Endometrial microvascular endothelial cells (primary cell): Measurements from ENCODE around the gene ANKRD7. TPM values are rescaled to one million over a fixed set of nuclear protein-coding genes. Genes with fewer than 3 reads are reported as not detected.
"Not testable (repeated sequence)": the region's sequence is repeated elsewhere in the genome, so short reads cannot be mapped to it uniquely, and the experiment has no call there.

ENCODE experiments used
- in situ Hi-C: cut with HindIII; loops from 2 replicates; pipeline ENCODE4 v1.10.0; 2017; ENCODE audit warnings: low sequenced_read_pairs, low pct_unique_long_range_greater_than_20kb; ENCODE audit errors: inconsistent ontology term
- total RNA-seq: library from RNA; depleted of rRNA; stranded (reverse); fragments of >200 nt; gene quantifications from one replicate; pipeline ENCODE4 v1.2.3, GENCODE V29; 2015; ENCODE audit errors: inconsistent ontology term

ANKRD7 gene
- total RNA-seq, 1 donor from 2014 or later, result not detected

DNA sequence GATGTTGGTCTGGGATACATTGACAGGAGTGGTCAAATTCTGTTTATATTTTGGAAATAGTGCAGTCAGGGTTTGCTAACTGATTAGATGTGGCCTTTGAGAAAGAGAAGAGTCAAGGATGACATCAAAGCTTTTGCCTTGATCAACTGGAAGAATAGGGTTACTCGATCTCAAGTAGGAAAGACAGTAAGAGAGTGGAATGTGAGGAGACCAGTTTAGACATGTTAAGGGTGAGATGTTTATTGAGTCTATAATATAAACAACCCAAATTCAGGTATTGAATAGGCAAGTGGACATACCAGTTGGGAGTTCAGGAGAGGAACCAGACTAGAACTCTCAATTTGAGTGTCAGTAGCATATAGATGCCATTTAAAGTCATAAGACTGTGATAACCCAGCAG lies 1.9 kb upstream of the ANKRD7 start:
- in situ Hi-C loops, result no loop called here

DNA sequence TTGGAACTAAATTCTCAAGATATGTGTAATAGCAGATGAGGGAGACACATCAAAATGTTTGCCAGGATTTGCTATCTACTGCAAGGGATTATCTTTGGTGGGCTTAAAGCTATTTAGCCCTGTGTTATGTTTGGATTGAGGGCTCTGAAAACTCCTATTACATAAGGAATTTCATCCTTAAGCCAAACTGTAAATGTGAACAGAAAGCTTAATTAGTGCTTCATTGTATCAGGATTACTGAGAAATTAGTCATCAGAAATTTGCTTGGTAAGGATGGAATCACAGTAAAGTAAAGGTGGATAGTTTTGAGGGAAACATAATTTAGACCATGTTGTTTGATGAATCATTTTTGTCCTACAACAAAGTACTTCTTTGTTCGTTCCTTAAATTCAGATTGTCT lies 8.3 kb downstream of the ANKRD7 start:
- in situ Hi-C loops, result no loop called here

DNA sequence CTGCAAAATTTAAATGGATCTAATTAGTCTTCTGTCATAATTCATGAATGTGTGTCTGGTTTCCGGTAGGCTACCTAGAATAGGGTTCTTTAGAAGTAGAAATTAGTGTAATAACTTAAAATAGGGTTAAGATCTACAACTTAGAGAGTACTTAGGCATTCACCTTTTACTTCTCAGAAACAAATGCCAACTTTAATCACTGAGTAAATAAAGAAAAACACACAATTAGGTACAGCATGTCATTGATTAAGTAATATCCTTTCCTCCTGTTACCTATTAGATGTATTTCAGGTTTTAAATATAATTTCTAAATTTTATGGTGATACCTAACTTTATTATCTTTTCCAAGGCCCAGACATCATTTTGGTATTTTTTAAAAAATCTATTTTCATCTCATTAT lies 9.3 kb downstream of the ANKRD7 start:
- in situ Hi-C loops, result no loop called here

DNA sequence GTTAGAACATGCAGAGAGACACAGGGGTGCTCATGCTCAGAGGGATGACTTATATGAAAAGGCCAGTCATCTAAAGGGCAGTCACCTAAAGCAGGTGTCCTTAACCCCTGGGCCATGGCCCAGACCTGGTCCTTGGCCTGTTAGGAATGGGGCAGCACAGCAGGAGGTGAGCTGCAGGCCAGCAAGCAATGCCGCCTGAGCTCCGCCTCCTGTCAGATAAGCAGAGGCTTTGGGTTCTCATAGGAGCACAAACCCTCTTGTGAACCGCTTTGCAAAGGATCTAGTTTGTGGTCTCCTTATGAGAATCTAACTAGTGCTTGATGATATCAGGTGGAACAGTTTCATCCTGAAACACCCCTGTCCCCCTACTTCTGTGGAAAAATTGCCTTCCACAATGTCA lies 14.5 kb downstream of the ANKRD7 start:
- in situ Hi-C loops, result no loop called here

DNA sequence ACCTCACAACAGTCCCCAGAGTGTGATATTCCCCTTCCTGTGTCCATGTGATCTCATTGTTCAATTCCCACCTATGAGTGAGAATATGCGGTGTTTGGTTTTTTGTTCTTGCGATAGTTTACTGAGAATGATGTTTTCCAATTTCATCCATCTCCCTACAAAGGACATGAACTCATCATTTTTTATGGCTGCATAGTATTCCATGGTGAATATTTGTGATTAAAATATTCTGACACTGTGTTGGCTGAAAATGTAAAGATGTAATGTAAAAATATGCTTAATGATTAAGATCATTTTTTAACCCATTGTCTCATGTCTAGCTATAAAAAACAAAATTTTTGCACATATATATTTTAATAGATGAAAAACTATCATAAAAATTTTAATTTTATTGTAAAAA lies 15.8 kb downstream of the ANKRD7 start:
- in situ Hi-C loops, result not testable (repeated sequence)

DNA sequence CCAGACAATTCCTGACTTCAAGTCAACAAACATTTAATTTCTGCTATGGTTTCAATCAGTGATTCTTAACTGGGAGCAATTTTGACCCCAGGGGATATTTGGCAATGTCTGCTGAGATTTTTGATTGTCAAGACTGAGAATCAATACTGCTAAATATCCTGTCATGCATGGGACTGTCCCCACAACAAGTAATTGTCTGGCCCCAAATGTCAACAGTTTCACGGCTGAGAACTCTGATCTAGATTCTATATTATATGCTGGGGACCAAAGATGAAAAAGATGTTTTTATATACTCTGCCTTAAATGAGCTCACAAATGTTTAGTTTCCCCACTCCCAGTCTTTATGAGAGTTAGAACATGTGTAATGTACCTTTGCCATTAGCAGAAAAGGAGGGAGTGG lies 19.2 kb downstream of the ANKRD7 start:
- in situ Hi-C loops, result no loop called here

DNA sequence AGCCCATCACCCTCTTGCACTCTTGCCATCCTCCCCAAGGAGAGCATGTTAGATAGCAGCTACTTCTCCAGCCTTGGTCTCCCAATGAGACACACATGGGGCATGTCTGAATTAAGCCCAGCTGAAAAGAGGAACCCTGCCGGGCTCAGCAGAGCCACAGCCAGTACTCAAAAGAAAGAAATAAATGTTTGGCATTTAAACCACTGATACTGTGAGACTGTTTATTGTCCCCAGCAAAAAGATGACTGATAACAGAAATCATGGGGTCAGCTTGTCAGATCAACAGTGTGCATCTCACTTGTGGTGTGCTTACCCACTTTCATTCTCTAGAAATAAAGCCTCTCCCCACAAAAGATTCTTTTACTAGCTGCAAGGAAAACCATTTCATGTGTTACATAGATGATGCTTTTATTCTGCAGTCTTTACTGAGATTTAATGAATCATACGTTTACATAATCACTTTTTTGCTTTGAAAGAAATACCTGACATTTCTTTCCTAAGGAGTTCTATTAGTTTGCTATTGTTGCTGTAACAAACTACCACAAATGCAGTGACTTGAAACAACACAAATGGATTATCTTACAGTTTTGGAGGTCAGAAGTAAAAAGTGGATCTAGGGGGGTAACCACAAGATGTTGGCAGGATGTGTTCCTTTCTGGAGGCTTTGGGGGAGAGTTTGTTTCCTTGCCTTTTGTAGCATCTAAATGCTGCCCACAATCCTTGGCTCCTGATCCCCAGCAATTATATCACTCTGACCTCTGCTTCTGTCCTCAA lies 20.9 kb downstream of the ANKRD7 start:
- in situ Hi-C loops, result no loop called here

DNA sequence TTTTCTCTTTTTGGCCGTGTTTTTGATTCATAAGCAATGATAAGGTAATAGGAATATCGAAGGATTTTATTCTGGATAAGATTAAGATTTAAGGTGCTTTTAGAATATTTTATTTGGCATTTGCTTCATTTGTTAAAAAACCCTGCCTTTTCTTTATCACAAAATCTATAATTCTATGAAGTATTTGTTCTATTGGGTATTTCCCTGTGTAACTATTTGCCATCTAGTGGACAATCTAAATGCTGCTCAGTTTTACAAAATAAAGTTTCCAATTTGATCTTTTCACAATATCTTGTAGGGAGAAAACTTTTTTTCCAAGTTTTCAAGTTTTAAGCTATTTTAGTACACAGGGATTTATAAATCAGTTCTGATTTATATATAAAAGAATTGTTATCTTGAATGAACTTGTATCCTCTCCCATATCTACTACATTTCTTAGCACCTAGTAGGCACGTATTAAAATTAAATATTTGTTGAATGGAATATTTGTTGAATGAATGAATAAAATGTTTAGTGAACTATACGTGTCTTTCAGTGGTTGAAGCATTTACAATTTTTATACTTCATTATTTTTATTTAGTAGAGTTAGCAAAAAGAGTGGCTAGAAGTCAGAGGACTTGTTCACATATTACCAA lies 26.5 kb downstream of the ANKRD7 start:
- in situ Hi-C loops, result no loop called here

DNA sequence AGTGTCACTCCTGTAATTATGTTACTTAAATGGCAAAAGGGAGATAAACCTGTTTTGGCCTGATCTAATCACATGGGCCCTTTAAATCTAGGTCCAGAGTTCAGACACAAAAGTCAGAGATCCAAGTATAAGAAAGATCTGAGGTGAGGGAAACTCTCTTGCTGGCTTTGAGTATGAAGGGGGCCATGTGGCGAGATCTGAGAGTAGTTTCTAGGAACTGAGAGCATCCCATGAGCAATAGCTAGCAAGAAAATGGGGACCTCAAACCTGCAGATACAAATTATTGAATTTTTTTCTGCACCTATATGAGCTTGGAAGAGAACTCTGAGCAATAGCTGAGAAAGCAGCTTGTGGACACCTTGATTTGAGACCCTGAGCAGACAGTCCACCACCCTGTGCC lies 27.6 kb downstream of the ANKRD7 start:
- in situ Hi-C loops, result no loop called here

DNA sequence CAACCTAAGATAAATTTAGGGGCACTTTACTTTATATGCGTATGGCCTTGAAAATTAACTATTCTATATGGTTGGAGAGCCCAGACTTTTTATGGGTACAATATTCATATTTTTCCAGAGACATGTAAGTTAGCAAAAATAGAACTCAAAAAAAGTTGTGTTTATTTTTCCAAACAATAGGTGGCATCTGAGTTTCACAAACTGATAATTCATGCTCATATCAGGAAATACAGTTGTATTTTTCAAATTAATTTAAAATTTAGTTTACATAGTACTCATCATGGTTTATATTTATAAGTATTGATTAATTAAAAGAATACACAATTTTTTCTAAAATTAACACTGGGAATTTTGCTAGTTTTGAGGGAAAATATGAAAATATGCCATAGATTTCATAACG lies 34.6 kb downstream of the ANKRD7 start:
- in situ Hi-C loops, result no loop called here

DNA sequence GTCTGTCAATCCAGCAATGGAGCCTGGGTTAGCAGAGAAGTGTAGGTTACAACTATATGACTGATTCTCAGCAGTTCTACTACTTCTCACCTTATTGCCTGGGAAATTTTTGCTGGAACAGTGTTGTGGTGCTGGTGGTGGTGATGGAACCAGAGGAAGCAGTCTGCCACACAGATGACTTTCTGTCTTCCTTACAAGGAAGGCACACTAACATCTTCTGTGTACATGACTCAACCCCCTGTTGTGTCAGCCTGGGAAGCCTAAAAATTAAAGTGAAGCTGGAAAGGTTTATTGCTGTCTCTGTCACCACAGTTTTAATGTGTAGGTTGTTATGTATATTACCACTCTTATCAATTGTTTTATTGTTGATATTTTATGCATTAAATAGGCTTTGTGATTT lies 40.3 kb downstream of the ANKRD7 start:
- in situ Hi-C loops, result no loop called here

DNA sequence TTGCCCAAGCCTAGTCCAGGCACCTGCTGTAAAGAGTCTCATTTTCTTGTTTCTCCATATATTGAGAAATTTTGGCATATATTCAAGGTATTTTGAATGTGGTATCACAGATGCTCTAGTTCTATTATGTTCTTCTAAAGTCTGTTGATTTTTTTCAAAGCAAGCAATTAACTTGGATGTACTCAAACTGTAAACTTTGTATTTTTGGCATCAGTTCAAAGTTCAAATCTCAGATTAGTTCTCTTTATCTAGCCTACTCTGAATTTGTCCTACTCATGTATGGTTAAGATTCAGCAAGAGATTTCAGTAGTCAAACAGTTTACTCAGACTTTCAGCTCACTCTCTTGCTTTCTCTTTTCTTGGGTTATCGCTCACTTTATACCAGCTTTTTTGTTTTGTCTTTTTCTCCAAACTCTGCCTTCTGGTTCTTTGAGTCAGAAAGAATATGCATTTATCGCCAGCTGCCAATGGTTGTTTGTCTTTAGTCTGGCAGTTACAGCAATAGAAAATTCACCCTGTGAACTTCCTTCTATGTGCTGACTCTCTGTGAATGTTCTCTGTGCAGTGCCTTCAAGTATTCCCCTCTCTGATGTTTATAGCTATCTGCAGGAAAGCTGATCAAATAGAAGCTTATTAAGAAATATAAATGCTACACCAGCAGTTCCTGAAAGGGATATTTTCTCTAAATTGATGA lies 56.0 kb downstream of the ANKRD7 start:
- in situ Hi-C loops, result no loop called here

DNA sequence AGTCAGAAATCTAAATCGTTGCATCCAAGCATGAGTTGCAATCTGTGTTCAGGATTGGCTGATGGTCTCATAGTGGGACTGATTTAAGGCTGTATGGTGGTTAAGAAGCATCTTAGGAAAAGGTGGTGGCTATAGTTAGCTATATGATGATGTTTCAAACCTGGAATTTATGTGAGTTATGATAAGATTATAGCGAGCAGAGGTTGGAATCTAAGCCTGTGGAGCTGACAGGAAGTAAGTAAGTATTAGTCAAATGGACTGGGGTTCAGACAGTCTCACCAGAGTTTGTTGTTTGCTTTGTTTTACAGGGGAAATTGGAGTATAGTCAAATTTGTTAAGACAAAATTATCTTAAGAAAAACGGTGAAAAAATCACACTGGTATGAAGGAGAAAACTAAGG lies 56.7 kb downstream of the ANKRD7 start:
- in situ Hi-C loops, result no loop called here

DNA sequence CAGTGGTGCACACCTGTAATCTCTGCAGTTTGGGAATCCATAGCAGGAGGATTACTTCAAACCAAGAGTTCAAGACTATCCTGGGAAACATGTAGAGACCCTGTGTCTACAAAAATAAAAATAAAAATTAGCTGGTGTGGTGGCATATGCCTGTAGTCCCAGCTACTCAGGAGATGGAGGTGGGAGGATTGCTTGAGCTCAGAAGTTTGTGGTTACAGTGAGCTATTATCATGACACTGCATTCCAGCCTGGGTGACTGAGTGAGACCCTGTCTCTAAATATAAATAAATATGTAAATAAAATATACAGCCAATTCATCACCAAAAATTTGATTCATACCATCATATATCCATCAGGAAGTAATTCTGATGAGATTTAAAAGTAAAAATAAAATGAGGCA lies 60.9 kb downstream of the ANKRD7 start:
- in situ Hi-C loops, result no loop called here

DNA sequence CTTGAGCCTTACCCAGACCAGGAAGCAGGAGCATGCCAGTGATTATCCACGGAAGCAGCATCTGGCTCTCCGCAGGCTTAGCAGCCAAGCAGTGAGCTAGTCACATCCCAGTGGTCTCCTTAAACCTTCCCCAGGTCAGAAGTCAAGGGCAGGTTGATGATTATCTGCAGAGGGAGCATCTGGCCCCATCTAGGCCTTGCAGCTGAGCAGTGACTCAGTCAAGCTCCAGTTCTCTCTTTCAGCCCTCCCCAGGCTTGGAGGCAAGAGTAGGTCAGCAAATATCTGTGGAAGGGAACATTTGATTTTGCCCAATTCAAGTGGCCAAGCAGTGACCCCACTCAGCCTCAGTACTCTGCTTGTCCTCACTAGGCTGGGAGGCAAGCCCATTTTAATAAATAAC lies 61.6 kb downstream of the ANKRD7 start:
- in situ Hi-C loops, result no loop called here

DNA sequence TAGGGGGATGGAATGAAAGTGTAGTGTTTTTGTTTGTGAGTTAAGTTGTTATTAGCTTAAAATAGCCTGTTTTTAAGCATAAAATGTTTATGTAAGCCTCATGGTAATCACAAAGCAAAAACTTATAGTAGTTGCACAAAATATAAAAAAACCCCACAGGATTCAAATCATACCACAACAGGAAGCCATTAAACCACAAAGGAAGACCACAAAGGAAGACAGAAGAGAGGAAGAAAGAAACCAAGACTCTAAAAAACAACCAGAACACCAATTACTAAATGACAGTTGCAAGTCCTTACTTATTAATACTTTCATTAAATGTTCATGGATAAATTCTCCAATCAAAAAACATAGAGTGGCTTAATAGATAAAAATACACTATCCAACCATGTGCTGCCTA lies 63.6 kb downstream of the ANKRD7 start:
- in situ Hi-C loops, result no loop called here

DNA sequence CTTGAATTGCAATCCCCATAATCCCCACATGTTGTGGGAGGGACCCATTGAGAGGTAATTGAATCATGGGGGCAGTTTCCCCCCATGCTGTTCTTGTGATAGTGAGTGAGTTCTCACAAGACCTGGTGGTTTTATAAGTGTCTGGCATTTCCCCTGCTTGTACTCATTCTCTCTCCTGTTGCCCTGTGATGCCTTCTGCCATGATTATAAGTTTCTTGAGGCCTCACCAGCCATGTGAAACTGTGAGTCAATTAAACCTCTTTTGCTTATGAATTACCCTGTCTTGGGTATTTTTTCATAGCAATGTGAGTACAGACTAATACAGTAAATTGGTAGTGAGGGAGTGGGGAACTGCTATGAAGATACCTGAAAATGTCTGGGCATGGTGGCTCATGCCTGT lies 65.0 kb downstream of the ANKRD7 start:
- in situ Hi-C loops, result no loop called here
